IPS-11a (cell line): ENCODE measurements around the gene MEX3C.
A peak's percentile ranks its signal among the peaks of the same experiment; 100 is the strongest.

Experiments used
- H3K4me3 ChIP-seq: one replicate; pipeline ENCODE4 v1.5.1; 2013; ENCODE audit warnings: low read depth, low read length, control low read depth

MEX3C gene

DNA sequence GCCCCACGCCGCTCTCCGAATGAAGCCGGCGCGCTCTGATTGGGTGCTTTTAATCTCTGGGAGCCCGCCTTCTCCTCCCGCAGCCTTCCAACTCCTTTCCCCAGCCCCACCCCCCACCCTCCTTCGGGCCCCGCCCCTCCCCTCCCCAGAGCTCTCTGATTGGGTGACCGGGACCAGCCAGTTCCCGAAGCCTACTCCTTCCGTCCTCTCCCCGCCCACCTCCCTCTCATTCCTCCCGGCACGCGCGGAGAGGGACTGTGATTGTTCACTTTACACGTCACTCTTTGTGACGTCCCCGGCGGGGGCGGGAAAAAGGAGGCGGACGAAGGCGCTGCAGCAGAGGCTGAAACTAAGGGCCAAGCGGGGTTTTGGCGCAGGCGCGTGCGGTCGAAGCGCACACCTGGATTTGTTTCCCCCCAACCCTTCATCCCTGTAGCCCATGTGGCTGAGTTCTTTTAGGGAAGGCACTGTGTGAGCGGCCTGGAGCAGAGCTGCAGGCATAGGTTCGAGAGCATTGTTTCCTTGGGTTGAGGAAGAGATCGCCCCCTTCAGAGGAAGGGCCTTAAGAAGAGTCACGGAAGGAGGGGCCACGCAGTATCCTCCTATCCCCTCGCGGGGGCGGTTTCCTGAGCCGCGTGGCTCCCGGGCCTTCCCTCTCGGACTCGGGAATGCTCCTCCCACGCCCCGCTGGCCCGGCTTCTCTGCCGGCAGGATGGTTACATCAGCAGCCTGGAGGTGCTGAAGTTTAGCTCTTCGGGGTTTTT lies at the start of gene MEX3C:
TSS of gene MEX3C (minus strand) at position 21 of the 764 bp plus-strand sequence. CDS start 361 bp downstream, outside the sequence.
- peak within 1 kb of the TSS; percentile 95 for H3K4me3 ChIP-seq

DNA sequence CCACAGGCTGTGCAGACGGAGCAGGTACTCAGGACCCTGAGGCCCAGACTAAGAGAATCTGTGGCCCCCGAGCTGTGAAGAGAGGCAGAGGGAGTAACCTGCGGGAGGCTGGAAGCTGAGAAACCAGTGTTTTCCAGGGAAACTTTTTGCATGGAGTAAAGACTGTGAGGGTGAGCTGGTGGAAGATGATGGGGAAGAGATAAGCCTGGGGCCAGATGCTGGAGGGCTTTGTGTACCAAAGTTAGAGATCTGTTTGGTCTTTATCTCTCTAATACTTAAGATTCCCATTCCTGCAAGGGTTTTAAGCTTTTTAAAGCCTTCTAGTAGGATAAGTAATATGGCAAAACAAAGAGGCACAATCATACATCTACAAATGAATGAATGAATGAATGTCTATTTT lies 43.7 kb upstream of the MEX3C start:
- H3K4me3 ChIP-seq = no peak overlapping the region

DNA sequence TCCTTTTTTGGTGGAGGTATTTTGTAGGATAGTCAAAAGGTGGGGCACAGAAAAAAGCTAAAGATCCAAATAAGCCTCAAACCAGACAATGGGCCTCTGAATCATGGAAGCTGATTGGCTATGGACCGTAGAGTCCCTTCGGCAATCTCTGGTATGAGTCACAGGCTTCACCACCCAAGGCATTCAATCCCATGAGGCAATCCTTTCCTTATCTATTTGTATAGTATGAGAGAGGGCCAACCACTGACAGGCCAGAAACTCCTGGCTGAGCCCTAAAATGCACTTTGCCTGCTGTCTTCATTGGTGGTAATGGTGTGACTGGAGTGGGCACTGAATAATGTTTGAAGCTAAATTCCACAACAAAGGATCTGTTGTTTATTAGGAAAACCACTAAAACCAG lies 38.7 kb upstream of the MEX3C start:
- H3K4me3 ChIP-seq = no peak overlapping the region

DNA sequence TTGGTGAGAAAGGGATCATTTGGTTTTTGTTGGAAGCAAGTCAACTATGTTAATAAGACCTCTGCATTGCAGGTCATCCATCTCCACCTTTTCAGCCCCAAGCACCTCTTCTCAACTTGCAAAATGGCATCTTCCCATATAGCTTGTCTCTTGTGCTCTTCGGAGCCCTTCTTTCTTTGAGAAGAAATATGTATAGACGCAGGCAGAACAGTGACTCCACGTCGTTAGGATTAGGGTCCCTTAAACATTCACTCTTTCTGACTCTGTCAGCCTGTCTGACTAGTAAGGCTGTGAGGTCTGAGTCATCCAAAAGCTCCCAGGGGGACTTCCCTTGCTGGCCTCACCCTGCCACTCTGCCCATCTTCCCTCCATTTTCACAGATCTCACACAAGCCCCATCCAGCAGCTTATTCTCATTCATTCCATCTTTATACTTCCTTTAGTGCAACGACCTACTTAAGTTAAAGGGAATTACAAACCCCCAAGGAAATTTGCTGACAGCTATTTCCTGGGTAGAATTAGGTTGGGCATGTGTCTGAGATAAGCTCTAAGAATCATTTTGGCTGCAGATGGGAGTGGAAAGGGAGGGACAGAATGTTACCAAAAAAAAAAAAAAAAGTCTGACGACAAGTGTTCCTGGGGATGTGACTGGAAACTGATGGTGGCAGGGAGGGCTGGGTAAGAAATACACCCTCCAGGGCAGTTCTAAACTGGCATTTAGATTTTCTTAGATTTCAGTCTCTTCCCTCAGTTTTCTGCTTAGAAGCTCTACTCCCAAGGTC lies 37.7 kb upstream of the MEX3C start:
- no peak overlapping the region for H3K4me3 ChIP-seq

DNA sequence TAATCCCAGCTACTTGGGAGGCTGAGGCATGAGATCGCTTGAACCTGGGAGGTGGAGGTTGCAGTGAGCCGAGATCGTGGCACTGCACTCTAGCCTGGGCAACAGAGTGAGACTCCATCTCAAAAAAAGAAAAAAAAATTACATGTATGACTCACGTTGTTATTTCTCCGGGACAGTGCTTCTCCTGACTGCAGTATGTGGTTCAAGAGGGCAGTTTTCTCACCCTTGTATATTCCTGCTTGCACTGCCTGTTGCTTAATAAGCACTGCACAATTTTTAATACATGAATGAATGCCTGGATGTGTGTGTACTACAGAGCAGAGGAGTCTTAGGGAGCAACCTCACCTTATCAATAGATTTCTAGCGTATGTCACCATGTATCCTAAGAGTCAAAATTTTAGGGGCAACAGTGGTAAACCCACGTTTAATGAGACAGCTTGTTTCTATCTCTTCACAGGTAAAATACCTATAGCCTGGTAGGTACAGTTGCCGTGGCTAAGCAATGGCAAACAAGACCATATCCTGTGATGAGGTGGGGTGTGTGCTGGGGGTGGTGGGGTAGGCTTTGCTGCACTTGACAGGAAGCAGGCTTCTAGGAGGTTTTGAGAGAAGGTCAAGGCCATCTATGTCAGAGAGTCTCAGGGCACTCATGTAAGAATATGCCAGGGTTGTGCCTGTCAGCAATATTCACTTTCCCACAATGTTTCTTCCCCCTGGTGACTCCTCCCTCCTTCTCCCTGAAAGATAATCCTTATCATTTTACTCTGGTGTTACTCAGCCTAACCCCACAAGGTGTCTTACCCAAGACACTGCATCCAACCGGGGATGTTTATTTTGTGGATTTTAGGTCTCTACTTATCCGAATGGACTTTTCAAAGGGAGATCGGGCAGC lies 36.9 kb upstream of the MEX3C start:
- no peak overlapping the region for H3K4me3 ChIP-seq

DNA sequence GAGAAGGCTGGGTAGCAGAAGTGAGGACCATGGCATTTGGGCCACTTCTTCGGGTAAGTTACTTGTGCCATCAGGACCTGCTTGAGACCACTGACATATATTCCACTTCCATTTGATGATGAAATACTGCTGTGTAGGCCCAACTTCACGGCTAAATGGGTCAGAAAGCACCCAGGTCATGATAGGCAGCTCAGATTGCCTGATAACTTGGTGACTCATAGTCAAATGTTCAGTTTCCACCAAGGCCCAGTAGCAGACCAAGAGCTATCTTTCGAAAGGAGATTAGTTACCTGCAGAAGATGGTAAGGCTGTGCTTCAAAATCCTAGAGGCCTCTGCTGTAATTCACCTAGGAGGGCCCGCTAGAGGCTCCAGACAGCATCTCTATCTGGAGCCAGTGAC lies 31.8 kb upstream of the MEX3C start:
- no peak overlapping the region for H3K4me3 ChIP-seq

DNA sequence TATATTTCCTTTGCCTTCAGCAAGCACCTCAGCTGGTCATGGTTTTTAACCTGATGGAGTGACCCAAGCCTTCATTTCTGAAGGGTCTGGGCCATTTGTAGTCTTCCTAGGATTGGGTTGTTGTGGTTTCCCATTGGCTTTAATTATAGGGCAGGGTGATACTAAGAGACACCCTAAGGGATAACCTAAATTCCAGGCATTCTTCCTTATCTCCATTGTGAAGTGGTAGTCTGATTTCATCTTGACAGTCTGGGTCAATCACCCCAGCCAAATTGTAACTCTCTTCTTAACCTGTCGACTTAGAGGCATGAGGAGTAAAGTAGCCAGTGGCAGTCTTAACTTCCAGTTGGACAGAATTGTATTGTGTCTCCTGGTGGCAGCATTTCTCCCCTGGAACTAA lies 30.2 kb upstream of the MEX3C start:
- H3K4me3 ChIP-seq = no peak overlapping the region

DNA sequence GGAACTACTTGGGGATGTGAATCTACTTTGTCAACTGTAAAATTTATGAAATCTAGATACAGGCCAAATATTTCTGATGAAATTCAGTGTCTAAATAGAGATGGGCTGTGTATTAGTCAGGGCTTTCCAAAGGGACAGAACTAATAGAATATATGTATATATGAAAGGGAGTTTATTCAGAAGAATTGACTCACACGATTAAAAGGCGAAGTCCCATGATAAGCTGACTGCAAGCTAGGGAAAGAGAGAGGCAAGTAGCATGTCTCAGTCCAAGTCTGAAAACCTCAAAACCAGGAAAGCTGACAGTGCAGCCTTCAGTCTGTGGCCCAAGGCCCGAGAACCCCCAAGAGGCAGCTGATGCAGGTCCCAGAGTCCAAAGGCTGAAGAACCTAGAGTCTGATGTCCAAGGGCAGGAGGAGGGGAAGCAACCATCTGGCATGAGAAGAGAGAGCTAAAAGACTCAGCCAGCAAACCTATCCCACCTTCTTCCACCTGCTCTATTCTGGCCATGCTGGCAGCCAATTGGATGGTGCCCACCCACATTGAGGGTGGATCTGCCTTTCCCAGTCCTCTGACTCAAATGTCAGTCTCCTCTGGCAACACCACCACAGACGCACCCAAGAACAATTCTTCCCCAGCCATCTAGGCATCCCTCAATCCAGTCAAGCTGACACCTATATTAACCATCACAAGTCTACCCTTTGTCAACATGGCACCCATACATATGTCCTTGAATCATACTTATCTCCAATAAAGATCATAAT lies 29.3 kb upstream of the MEX3C start:
- H3K4me3 ChIP-seq = no peak overlapping the region

DNA sequence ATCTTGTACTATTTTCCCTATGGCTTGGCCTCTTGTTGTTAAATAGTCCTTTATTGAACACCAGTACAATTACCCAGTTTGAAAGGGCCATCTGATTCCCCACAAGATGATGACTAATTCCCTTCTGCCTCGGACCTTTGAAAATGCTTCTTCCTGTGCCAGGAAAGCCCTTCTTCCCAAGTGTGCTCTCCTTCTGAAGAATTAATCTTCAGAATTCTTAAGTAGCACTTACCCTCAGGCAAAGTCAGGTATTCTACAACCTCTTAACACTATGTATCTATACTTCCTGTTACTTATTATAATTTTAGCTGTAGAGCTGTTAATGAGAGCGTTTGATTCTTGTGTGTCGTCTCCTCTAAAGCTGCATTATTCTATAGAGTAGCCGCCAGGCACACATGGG lies 28.6 kb upstream of the MEX3C start:
- no peak overlapping the region for H3K4me3 ChIP-seq

DNA sequence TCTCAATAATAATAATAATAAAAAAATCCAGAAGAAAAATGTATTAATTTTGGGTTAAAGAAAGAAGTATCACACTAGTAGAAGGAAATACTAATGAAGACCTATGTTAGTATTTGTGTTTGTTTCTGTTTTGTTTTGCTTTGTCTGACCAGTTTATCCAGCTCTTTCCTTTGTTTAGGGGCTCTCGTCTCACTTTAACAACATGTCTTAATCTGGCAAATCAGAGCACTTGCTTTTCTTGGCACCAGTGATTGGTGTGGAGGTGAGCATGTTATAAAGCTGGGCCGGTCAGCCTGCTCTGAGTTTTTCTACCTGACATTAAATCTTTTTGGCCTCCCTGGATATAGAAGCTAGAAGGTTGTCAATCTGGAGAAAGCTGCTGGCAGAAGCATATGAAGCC lies 15.1 kb upstream of the MEX3C start:
- H3K4me3 ChIP-seq = no peak overlapping the region

DNA sequence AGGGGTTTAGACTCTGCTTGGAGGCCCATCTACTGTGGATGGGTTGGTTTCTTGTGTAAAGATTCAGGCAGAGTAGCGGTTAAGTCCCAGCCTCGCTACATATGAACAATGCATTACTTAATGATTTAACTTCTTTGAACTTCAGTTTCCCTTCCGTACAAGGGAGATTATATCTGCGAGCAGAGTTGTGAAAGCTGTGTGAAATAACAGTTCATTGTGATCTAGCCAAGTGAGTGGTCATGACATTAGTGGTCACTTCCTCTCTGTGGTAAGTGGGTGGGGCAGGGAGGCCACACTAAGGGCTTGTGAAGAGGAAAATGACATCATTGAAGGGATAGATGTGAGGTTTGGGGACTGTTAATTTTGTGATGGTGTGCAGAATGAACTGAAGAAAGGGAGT lies 14.1 kb upstream of the MEX3C start:
- H3K4me3 ChIP-seq = no peak overlapping the region

DNA sequence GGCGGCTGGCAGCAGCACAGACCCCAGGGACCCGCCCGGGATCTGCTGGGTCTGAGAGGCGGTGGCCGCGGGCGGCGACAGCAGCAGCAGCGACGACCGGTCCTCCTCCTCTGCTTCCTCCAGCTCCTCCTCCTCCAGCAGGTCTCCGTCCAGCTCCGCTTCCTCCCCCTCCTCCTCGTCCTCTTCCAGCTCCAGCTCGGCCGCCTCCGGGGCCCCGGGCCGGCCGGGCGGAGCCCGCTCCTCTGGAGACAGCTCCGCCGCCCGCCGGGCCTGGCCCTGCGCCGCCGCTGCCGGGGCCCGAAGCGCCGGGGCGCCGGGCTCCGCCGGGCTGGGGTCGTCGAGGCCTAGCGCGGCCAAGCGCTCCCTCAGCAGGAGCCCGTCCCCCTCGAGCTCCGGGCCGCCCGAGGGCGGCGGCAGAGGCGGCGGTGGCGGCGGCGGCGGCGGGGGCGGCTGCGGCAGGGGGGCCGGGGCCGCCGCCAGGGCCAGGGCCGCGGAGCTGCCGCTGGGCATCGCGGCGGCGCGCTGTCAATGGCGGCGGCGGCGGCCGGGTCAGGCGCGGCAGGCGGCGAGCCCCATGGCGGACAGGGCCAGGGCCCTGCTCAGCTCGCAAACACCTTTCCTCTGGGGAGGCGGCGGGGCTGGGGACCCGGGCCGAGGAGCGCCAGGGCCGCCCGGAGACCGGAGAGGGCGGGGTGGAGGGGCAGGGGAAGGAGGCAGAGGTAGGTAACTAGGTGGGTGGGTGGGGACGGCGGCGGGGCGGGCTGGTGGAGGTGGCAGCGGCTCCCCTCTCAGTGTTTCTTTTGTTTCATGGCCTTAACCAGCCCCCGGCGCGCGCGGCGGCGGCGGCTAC lies 445 bp downstream of the MEX3C start:
- peak overlapping the region; percentile 95 for H3K4me3 ChIP-seq

DNA sequence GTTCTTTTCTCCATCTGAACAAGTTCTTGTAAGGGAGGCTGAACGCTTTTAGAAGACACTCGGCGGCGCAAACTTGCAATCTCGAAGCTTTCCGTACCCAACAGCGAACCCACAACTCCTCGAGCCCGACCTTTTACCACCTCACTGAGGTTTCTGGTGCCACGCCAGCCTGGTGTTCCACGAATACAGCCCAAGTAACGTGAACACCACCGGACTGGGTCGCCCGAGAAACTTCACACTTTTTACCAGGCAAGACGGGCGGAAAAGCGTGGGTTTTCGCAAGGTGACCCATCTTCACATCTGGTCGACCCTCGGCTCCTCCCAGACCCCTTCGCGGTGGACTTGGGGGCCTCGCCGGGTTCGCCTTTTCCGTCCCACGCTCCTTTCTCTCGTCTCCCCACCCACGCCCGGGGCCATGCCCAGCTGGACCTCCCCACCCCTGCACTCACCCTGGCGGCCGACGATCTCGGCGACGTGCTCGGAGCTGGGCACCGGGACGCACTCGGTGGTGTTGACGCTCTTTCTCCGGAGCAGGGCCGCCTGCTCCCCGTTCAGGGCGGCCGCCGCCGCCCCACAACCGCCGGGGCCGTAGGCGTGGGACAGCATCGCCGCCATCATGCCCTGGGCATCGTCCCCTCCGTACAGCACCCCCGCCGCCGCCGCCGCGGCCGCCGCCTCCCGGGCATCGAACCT lies 1.2 kb downstream of the MEX3C start:
- peak overlapping the region; percentile 95 for H3K4me3 ChIP-seq

DNA sequence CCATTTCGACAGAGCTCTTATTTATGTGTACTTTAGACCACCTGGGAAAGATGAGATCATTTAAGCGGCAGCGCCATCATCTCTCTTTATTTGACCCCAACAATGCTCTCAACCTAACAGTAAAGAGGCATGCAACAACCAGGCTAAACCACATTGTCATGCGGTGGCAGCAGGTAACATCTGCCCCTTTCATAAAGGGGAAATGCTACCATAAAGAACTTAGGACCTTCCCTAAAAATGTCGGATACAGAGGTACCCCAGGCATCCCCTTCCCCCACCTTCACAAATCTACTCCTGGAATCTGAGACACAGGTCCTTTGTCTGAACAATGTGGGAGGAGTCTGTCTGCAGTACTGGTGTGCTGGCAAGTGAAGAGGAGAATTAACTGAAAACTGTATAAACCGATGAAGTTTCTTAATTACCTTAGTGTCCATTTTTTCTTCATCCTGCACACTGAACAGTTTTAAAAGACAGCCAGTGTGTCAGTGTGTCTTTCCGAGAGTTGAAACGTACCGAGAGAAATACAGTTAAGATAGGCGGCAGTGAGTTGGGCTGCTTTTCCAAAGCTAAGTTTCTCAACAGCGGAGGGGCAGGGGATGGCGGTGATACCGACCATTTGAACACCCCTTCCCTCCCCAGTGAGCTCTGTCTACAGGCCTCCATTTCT lies 1.9 kb downstream of the MEX3C start:
- H3K4me3 ChIP-seq = peak overlapping the region; percentile 95

DNA sequence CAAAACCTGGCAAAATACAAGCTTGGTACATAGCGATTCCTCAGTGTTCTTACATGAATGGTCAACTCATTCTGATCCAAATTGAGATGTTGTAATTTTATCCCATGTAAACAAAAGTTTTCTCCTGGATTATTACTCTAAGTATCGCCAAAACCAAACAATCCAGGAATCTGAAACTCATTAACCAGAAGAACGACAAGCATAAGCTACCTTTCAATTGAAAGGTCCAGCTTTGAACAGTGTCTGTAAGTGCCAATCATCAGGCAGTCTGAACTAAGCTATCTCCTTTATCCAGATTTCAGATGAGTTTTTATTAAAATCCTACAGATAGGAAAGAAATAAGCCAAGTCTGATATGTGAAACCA lies 2.4 kb downstream of the MEX3C start:
- H3K4me3 ChIP-seq = peak overlapping the region; percentile 95

DNA sequence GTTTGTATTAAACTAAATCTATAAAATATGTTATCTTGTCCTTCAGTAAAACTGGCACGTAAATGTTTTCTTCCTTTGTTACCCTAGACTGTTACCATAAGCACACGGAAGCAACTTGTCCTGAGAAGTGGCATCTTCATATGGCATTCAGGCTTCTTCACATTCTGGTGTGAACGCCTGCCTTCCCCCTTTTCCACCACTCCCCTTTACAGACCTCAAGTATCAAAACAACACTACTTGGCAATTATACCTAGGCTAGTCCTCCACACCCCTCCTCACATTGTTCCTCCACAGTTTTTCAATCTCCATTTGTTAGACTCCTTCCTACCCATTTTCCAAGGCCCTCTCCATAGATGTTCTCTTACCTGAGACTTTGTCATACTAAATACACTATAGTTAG lies 2.9 kb downstream of the MEX3C start:
- H3K4me3 ChIP-seq = peak overlapping the region; percentile 95

DNA sequence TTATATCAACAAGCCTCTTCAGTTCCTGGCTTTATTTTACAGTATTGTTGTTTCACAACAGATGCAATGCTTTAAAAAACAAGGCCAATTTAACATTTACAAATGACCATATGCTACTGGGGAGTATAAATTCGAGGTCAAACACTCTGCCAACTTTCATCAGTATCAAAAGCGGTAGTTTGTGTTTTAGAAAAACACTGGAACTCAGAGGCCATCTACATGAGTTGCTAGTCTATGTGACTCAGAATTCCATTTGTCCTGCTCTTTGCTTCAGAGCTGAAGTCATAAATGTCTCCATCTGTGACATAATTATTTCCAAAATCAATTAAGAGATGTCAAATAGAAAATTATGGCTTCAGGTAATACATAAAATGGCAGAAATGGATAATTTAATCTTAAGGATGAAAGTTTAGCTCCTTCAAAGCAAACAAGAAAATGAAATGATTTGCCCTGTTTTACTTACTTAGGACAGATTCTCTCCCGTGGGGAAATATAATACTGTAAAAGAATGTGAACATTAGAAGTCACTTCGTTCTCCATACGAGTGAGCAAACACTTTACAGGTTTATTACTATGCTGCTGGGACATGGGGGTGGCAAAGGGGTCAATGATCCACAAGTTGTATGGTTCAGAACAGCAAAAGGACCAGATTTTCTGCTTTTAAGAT lies 3.7 kb downstream of the MEX3C start:
- no peak overlapping the region for H3K4me3 ChIP-seq

DNA sequence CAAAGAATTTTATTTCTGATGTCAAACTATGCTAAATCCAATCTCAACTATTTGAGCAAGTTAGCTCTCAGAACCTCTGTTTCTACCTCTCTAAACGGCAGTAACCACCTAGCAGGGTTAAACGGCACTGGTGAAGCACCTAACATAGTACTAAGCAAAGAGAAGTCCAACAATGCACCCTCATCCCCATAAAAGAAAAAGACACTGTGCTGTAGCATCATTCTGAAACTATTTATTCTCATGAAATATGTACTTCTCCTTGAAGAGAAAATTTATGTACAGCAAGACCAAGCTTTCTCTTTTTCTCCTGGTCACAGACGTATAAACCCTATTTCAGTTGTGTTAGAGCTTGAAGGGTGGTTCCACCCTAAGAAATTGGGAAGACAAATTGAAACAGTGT lies 4.8 kb downstream of the MEX3C start:
- H3K4me3 ChIP-seq = no peak overlapping the region
